Measurements from ENCODE around the gene THAP3. TPM values are rescaled to one million over a fixed set of nuclear protein-coding genes. Genes with fewer than 3 reads are reported as not detected.
A peak's percentile ranks its signal among the peaks of the same experiment; 100 is the strongest.
"Not testable (repeated sequence)": the region's sequence is repeated elsewhere in the genome, so short reads cannot be mapped to it uniquely, and the experiment has no call there.

The THAP3 gene
- total RNA-seq, 2 donors from 2014 or later = 9.9 to 10.5 TPM

DNA sequence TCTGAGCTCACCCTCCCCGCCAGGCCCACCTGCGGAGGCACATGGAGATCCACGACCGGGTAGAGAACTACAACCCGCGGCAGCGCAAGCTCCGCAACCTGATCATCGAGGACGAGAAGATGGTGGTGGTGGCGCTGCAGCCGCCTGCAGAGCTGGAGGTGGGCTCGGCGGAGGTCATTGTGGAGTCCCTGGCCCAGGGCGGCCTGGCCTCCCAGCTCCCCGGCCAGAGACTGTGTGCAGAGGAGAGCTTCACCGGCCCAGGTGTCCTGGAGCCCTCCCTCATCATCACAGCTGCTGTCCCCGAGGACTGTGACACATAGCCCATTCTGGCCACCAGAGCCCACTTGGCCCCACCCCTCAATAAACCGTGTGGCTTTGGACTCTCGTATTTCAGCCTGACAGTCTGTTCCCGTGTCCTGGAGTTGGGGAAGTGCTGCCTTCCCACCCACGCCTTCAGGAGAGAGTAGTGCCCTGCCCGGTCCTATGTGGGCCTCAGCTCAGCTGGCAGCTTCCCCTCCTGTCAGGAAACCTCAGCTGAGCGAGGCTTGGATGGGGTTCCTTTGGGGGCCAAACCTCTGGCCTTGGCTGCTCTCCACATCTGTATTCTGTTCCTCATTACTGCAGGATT, 35.7 kb upstream of the THAP3 start:
- no peak for DNase-seq (ENCODE audit: low spot score)
- intact Hi-C loops (cut with DNase I) = no loop called here

DNA sequence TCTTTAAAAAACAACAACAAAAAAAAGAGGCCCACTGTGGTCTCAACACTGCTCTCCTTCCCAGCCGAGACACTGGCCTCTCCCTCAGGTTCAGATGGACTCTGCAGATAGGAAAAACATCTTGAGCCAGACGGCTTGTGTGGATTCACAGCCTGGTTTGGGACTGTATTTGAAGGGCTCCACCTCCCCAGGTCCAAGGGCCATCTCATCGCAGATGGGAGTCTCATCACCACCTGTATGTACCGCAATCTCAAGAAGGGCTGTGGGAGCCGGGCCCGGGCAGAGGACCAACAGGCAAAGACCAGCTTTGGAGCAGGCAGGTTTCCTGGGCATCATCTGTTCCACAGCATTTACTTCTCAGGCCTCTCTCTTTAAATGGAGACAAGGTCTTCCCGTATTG, 34.6 kb upstream of the THAP3 start:
- intact Hi-C loops (cut with DNase I) = no loop called here
- no peak for DNase-seq (ENCODE audit: low spot score)

DNA sequence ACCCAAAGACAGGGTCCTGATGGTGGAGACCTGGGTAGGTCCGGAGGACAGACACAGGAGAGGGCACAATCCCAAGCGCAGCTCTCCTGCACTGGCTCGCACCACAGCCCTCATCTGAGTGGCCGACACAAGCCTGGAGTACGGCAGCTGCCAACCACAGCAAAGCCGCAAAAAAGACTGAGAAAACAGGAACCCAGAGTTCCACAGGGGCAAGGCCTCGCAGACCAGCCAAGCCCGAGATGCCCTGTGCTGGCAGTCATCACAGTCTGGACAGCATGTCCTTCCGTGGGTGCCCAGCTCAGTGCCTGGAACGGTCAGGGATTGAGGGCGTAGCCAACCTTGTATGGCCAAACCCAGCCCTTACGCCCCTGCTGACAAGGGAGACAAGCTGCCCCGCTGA, 33.4 kb upstream of the THAP3 start:
- intact Hi-C loops (cut with DNase I) = no loop called here
- DNase-seq (ENCODE audit: low spot score) = no peak

DNA sequence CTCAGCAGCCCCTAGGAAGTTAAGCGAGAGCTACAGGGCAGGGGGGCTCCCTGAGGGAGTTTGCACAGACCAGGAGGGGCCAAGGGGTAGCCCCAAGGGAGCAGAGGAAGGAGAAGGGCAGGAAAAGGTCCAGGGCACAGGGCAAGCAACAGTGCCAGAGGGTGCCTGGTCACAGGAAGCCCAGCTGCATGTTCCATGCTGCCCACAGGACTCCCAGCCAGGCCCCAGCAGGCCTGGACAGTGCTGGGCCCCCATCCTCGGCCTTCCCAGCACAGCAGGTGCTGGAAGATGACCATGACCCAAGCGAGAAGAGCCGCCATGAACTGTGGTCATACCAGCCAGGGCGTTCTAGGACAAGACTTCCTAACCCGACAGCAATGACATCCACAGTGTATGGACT, 33.0 kb upstream of the THAP3 start:
- DNase-seq (ENCODE audit: low spot score) = no peak
- intact Hi-C loops (cut with DNase I) = no loop called here

DNA sequence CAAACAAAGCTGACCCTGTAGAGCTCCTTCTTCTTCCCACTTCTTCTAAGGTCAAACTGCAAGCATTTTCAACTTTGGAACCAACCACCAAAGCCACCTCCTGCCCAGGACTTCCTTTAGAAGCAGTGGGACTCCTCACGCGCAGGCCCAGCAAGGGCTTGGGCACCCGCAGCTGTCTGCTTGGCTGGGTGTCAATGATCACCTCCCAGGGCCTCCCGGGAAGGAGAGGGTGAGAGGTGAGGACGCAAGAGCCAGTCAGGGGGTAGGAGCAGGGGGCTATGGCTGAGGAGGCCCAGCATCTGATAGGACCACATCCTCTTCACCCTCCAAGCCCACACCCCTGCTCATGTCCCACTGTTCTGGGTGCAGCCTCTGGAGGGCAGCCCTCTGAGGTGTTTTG, 32.2 kb upstream of the THAP3 start:
- intact Hi-C loops (cut with DNase I) = no loop called here
- no peak for DNase-seq (ENCODE audit: low spot score)

DNA sequence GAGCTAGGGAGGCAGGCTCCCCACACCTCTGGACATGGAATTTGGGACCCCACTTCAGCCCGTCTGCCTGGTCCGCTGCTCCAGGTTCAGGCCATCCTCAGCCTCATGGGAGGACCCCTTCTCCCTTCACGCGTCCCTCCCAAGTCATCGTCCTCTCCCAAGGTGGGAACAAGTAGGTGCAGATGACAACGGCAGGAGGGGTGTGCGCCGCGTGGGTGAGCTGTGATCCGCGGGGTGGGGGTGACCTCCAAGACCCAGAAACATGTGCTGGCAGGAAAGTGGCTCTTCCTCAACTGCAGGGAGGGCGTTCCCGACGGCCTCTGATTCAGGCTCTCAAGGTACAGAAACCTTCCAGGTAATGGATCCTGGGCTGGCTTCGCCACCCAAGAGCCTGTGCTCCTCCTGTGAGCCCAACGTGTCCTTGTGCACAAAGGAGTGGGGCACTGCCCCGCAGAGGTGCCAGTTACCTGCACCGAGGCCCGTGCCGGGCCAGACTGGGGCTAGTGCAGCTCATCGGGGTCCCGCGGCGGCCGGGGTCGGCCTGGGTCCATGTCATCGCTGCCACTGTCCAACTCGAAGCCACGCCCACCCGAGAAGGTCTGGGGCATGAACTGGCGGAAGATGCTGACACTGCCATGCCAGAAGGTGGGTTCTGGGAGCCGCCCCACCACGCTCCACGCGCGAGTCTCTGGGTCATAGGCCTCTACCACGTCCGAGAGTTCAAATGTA, 31.6 kb upstream of the THAP3 start:
- DNase-seq (ENCODE audit: low spot score) = no peak
- intact Hi-C loops (cut with DNase I) = no loop called here

DNA sequence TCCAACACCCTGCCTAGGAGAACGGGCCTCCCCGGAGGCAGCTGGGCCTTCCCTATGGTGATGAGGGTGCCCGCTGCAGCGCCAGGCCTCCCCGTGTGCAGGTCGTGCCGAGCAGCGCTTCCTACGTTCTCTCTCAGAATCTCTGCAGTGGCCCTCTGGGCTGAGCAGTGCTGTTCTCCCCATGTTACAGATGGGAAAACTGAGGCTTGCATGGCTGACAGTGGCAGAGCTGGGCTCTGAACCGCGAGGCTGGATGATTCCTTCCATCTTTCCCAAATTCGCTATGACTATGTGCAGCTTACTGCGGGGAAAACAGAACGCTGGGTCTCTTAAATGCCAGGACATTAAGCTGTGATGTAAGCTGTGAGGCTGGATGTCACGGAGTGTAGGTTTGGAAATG, 30.9 kb upstream of the THAP3 start:
- intact Hi-C loops (cut with DNase I) = loop anchor here in 1 of 2 donors (2.0 kb wide), 1 partner anchor 43 kb away; no protein-coding TSS in a partner anchor
- no peak for DNase-seq (ENCODE audit: low spot score)

DNA sequence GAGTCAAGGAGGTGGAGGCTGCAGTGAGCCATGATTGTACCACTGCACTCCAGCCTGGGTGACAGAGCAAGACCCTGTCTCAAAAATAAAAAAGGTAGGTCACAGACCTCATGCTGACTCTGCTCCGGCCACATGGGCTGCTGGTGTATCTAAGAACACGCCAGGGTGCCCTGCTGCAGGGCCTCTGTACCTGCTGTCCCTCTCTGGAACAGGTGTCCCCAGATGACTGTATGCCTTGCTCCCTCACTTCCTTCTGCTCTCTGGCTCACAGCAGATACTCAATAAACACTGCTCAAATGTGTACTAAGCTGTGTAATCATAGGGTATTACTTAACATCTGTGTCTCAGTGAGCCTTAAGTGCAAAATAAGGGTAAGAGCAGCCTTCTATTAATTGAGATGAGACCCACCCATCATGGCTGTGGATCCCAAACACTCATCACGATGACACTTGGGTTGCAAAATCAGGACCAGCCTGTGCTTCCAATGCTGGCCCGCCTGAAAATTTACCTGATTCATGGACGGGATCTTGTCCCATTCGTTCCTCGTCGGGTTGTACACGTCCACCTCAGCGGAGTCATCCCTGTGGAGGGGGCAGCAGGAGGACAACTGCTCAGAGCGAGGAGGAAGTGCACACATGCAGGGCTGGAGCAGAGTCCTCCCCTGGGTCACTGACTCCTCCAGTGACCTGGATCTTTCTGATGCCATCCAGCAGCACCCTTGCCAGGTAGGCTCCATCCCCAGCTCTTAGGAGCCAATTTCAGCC, 29.5 kb upstream of the THAP3 start:
- intact Hi-C loops (cut with DNase I) = loop anchor here in 1 of 2 donors (2.0 kb wide), 1 partner anchor 42 kb away; no protein-coding TSS in a partner anchor
- no peak for DNase-seq (ENCODE audit: low spot score)

DNA sequence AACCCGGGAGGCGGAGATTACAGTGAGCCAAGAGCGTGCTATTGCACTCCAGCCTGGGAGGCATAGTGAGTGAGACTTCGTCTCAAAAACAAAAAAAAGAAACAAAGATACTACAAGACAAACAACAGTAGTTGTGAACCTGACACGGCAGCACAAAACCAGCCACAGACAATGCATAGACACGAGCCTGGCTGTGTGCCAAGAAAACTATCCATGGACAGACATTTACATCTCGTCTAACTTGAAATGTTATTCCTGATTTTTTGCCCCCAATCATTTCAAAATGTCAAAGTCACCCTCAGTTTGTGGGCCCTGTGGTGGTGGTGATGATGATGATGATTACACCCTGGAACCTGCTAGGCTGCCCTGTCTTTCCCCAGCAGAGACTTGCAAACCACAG, 28.3 kb upstream of the THAP3 start:
- intact Hi-C loops (cut with DNase I) = no loop called here
- no peak for DNase-seq (ENCODE audit: low spot score)

DNA sequence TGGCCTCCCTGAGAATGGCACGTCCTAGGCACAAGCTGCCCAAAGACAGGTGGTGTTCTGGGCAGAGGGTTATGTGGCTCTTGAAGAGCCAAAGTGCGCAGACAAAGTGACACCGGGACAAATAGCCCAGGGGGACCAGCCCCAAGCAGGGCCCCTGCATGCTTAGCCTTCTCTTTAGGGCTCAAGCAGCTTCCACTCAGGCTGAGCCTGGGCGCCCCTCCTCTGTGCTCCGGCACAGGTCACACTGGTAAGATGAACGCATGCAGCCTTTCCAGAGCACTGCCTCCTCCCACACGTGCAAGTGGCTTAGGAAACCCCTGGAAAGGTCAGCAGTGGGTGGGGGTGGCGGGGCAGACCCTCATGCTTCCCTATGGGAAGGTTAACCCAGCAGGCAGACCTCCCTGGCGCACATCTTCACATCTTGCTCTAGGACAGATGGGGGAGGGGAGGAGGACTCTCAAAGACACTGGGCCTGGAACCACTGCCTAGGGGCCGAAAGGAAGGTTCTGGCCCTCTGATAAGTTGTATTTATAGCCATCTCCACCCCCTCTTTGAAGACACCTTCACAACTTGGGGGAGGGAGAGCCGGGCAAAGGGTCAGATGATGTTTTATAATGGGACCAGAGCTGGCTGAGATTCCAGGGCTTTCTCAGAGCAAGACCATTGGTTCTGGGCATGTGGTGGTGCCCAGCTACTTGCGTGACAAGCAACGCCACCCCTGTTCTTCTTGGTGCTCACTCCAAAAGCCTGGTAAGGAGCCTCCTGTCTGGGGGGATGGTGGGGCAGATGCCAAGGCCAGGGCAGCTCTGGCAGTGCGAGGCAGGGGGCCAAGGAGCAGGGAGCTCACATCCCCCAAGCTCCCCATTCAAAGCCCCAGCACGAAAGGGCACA, 27.5 kb upstream of the THAP3 start:
- DNase-seq (ENCODE audit: low spot score) = no peak
- intact Hi-C loops (cut with DNase I) = no loop called here

DNA sequence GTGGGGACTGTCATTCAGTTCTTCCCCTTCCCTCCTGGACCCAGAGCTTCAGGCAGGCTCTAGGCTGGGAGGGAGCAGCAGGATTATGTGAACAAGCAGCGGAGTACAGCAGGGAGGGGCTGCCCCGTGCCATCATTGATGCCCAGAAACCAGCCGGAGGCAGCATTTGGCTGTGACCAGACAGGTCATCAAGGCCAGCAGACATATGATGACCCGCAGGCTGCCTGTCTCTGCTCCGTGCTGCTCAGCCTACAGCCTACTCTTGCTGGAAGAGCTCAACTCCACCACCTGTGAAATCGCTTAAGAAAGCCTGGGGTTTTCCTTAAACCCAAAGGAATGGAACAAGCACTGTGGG, 26.9 kb upstream of the THAP3 start:
- no peak for DNase-seq (ENCODE audit: low spot score)
- intact Hi-C loops (cut with DNase I) = no loop called here

DNA sequence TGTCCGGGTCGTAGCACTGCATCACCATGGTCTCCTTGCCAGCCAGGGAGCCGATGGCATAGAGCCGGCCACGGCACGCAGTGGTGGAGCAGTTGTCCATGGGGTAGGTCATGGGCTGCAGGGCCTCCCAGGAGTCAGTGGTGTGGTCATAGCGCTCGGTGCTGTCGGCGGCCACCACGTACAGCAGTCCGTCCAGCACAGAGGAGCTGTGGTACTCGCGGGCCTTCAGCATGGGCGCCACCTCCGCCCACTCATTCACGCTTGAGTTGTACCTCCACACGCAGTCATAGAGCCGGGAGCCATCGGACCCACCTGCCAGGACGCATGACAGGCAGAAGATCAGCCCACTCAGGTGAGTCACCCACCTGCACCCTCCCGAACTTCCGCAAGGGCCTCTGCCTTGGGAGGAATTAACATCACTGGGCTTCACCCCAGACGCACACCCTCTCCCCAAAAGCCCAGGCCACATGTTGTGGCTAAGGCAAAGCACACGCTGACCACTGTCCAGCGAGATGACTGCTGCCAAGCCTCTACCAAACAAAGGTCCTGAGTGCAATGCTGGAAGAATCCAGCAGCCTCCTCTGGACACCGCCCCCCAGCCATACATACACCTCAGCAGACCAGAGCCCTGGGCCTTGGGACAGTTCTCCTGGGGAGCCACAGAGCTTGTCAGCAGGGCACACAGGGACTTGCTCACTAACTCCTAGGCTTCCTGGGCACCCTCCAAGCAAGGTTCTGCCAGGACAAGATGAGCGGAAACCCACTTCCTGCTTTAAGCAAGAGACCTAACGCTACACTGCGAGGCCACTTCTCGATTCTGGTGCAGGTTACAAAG, 25.3 kb upstream of the THAP3 start:
- intact Hi-C loops (cut with DNase I) = no loop called here
- DNase-seq (ENCODE audit: low spot score) = no peak

DNA sequence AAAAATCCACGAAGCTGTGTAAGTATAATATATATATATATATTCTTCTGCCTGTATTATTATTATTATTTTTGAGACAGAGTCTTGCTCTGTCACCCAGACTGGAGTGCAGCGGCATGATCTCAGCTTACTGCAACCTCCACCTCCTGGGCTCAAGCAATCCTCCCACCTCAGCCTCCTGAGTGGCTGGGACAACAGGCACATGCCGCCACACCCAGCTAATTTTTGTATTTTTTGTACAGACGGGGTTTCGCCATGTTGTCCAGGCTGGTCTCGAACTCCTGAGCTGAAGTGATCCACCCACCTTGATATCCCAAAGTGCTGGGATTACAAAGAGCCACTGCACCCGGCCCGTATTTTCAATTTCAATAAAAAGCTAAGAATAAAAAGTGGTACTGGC, 24.7 kb upstream of the THAP3 start:
- intact Hi-C loops (cut with DNase I); DNase-seq (ENCODE audit: low spot score): not testable (repeated sequence)

DNA sequence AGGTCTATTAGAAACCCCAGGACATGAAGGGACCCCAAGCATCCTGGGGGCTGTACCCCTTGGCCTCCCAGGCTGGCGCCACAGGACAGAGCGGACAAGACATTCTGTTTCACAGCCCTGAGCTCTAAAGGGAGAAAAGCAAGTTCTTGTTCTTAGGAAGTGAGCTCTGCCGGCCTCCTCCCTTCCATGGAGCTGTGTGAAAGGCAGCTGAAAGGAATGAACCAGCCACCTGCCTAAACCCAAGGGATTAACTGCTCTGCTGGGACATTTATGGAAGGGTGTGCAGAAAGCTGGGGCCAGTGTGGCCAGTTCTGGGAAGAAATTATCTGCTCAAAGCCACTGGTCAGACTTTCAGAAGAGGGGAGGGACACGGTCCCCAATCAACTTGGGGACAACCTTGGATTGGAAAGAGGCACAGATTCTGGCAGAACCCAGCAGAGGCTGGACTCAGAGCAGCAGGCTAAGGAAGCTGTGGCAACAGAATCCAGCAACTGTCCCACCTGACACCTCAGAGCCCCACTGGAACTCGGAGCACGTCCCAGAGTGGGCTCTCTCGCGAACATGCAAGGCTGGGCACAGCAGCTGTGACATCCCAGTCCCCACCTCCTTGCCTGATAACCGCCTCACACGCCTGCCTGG, 24.1 kb upstream of the THAP3 start:
- intact Hi-C loops (cut with DNase I) = no loop called here
- peak; percentile 79 for DNase-seq (ENCODE audit: low spot score)

DNA sequence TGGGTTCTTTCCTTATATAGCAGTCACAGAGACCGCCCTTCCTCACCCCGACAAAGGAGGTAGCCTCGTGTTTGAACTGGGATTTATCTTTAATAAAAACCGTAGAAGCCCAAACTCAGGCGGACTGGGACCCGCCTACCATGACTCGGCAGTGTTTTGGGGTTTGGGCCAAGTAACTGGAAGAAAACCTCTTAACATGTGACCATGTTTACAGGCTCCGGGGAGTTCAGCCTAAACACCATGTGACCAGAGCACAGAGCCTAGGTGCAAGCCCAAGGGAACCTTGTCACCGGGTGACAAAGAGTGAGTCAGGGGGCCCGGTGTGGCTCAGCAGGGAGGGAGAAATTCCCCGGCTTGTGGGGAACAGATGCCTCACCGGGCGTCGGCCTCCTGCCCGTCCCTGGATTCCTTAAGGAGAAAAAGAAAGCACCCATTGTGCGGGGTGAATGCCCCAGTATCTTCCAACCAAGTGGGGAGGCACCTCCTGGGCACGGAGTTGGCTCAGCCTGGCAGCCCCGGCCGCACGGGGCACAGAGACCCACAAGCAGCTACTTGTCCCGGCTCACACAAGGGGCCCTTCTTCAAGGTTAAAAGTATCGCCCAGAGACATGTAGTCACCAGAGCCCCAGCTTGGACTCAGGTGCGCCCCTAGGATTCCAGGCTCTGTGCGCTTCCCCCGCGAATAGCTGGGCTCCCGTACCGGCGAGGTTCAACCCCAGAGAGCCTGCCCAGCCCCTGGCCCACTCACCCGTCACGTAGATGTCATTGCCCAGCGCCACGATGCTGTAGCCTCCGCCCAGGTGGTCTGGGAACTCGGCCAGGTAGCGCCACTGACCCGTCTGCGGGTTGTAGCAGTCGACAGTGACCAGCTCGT, 23.4 kb upstream of the THAP3 start:
- intact Hi-C loops (cut with DNase I) = no loop called here
- peak; percentile 90 for DNase-seq (ENCODE audit: low spot score)

DNA sequence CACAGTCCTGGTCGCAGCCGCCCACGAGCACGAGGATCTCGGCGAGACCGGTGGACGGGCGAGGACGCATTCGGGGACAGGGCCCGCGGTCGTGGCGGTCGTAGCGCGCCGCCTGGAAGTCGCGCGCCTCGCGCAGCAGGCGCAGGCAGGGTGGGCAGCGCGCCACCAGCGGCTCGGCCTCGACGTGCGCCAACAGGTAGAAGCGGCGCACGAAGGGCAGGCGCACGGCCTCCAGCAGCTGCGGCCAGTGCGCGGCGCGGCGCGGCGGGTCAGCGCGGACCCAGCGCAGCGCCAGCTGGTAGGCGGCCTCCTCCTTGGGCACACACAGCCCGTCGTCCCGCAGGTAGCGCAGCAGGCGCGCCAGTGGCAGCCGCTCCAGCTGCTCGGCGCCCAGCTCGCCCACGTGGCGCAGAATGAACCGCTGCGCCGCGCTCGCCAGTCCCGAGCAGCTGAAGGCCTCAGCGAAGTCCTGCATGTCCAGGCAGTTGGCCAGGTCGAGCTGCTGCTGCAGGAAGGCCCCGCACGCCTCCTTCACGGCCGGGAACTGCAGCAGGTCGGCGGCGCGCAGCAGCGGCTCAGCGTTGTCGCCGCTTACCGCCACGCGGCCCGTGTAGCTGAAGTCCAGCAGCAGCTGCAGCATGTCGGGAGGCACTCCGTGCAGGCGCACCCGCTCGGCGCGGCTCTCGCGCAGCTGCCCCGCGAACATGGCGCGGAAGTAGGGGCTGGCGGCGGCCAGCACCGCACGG, 22.6 kb upstream of the THAP3 start:
- intact Hi-C loops (cut with DNase I) = no loop called here

More for the DNA sequence above, 22.6 kb upstream of the THAP3 start:
- DNase-seq (ENCODE audit: low spot score) = peak; percentile 87

Data from posterior vena cava (tissue), 2 donors.